ENCODE data around the gene NFE2L3.
"Not testable (repeated sequence)": the region's sequence is repeated elsewhere in the genome, so short reads cannot be mapped to it uniquely, and the experiment has no call there.

Gene NFE2L3

DNA sequence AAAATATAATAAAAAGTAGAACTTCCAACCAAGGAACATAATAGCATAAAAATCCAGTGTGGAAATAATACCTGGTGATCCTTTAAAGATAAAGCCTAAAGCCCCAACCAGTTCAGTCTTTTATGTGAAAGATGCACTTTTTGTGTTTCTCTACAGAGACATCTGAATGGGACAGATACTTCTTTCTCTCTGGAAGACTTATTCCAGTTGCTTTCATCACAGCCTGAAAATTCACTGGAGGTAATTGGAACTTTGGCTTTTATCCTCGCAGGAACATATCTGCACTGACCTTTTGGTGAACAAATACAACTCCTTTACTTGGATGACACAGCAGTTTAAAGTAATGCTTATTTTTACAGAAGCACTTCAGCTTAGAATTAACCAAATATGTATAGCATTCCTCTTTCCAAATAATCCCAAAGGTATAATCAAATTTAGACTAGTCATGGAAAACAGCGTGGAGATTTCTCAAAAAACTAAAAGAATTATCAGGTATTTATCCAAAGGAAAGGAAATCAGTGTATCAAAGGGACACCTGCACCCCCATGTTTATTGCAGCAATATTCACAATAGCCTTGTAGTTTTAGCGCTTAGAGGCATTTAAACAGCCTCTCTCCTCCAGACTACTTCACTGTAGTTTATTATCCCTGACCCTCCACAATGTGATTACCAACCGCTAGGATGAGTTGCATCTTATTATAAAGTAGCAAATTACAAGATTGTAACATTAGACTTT lies 31.7 kb downstream of the NFE2L3 start:
- H3K27ac ChIP-seq = no peak overlapping the region
- TF ChIP-seq ZFX (IDR thresholded peaks at IDR 0.05) = no peak

DNA sequence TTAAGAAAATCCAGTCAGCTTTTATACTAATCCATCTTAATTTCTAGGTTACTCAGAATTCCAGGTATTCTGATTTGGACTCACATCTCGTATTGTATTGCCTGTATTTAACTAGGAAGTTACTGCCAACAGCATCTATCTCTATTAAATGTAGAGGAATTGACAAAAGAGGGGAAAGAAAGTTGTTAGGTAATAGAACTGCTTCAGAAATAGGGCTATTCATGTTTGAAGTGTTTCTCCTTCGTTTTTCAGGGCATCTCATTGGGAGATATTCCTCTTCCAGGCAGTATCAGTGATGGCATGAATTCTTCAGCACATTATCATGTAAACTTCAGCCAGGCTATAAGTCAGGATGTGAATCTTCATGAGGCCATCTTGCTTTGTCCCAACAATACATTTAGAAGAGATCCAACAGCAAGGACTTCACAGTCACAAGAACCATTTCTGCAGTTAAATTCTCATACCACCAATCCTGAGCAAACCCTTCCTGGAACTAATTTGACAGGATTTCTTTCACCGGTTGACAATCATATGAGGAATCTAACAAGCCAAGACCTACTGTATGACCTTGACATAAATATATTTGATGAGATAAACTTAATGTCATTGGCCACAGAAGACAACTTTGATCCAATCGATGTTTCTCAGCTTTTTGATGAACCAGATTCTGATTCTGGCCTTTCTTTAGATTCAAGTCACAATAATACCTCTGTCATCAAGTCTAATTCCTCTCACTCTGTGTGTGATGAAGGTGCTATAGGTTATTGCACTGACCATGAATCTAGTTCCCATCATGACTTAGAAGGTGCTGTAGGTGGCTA lies 32.5 kb downstream of the NFE2L3 start:
- H3K27ac ChIP-seq = not testable (repeated sequence)

DNA sequence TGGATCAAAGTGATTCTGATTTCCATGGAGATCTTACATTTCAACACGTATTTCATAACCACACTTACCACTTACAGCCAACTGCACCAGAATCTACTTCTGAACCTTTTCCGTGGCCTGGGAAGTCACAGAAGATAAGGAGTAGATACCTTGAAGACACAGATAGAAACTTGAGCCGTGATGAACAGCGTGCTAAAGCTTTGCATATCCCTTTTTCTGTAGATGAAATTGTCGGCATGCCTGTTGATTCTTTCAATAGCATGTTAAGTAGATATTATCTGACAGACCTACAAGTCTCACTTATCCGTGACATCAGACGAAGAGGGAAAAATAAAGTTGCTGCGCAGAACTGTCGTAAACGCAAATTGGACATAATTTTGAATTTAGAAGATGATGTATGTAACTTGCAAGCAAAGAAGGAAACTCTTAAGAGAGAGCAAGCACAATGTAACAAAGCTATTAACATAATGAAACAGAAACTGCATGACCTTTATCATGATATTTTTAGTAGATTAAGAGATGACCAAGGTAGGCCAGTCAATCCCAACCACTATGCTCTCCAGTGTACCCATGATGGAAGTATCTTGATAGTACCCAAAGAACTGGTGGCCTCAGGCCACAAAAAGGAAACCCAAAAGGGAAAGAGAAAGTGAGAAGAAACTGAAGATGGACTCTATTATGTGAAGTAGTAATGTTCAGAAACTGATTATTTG lies 33.3 kb downstream of the NFE2L3 start:
- no peak for TF ChIP-seq ZFX (IDR thresholded peaks at IDR 0.05)
- TF ChIP-seq, protein P1, sequence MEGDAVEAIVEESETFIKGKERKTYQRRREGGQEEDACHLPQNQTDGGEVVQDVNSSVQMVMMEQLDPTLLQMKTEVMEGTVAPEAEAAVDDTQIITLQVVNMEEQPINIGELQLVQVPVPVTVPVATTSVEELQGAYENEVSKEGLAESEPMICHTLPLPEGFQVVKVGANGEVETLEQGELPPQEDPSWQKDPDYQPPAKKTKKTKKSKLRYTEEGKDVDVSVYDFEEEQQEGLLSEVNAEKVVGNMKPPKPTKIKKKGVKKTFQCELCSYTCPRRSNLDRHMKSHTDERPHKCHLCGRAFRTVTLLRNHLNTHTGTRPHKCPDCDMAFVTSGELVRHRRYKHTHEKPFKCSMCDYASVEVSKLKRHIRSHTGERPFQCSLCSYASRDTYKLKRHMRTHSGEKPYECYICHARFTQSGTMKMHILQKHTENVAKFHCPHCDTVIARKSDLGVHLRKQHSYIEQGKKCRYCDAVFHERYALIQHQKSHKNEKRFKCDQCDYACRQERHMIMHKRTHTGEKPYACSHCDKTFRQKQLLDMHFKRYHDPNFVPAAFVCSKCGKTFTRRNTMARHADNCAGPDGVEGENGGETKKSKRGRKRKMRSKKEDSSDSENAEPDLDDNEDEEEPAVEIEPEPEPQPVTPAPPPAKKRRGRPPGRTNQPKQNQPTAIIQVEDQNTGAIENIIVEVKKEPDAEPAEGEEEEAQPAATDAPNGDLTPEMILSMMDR (conservative IDR thresholded peaks at IDR 0.05) = no peak
- H3K27ac ChIP-seq = no peak overlapping the region

DNA sequence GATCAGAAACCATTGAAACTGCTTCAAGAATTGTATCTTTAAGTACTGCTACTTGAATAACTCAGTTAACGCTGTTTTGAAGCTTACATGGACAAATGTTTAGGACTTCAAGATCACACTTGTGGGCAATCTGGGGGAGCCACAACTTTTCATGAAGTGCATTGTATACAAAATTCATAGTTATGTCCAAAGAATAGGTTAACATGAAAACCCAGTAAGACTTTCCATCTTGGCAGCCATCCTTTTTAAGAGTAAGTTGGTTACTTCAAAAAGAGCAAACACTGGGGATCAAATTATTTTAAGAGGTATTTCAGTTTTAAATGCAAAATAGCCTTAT lies 33.8 kb downstream of the NFE2L3 start:
- no peak overlapping the region for H3K27ac ChIP-seq

DNA sequence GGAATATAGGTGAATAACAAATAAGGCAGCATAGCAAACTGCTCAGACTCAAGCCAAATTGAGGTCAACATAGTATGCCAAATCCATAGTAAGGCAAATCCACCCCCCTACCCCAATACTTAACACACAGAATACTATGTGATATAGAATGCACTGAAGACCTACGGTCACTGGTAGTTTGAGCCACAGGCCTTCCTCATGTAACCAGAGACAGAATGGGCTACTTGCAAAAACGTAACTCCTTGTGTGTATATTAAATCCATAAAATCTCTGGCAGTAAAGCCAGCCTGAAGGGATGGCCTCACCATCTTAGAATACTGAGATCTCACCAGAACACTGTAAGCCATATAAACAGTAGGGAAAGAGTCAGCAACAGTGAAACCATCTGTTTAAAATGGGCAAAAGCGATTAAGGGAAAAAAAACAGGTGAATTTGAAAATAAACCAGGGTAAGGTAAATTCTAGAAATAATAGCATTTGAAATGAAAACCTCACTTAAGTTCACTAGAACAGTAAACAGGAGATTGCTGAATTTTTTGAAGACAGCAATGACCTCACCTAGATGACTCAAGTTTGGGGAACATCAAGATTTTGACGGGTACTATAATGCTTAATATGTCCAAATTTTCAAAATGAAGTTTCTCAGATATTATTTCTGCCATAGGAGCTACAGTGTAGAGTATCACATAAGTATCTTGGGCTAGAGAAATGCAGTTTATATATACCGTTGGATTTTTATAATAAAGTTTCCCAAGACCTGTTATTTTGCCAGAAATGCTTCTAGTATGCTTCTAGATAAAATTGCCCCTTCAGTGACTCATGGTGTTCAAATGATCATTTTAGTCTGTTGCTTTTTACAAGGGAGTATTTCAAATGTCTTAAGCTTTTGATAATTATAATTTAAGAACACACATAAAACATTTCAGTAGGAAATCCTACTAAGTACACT lies 34.6 kb downstream of the NFE2L3 start:
- no peak for TF ChIP-seq ZFX (IDR thresholded peaks at IDR 0.05)
- TF ChIP-seq, protein P1 (conservative IDR thresholded peaks at IDR 0.05) = no peak
- no peak overlapping the region for H3K27ac ChIP-seq

More for the DNA sequence above, 33.8 kb downstream of the NFE2L3 start:
- TF ChIP-seq, protein P1 (conservative IDR thresholded peaks at IDR 0.05) = no peak
- no peak for TF ChIP-seq ZFX (IDR thresholded peaks at IDR 0.05)

DNA sequence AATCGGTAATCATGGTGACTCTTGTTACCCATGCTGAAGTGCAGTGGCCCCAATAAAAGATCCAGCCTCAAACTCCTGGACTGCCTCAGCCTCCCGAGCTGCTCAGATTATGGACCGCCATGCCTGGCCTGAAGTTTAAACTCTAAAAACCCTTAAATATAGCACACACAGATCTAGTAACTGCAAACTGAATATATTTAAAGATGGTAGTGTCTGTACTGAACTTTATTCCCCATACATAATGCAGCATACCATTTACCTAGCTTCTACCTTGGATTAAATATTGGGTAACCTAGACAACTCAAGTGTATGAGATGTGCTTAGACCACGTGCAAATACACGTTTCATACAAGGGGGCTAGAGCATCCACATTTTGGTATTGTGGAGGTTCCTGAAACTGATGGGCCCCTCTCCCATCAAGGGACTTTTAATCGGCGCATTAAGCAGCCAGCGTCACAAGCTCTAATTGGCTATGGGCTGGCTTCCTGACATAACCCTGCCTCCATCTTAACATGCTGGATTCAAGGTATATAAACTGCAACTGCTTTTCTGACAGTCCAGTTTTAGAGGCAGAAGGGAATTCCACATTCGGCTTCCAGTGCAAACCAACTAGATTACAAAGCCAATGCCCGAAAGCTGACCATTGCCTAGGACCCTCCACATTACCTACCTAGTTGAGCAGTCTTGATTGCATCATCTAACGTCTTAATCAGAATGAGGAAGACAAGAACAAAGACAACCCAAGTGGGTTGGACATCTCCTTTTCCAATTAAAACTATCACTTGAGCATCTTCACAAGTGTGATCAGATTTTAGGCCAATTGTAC lies 35.6 kb downstream of the NFE2L3 start:
- TF ChIP-seq ZFX (IDR thresholded peaks at IDR 0.05) = no peak
- TF ChIP-seq, protein P1 (conservative IDR thresholded peaks at IDR 0.05) = no peak
- no peak overlapping the region for H3K27ac ChIP-seq

DNA sequence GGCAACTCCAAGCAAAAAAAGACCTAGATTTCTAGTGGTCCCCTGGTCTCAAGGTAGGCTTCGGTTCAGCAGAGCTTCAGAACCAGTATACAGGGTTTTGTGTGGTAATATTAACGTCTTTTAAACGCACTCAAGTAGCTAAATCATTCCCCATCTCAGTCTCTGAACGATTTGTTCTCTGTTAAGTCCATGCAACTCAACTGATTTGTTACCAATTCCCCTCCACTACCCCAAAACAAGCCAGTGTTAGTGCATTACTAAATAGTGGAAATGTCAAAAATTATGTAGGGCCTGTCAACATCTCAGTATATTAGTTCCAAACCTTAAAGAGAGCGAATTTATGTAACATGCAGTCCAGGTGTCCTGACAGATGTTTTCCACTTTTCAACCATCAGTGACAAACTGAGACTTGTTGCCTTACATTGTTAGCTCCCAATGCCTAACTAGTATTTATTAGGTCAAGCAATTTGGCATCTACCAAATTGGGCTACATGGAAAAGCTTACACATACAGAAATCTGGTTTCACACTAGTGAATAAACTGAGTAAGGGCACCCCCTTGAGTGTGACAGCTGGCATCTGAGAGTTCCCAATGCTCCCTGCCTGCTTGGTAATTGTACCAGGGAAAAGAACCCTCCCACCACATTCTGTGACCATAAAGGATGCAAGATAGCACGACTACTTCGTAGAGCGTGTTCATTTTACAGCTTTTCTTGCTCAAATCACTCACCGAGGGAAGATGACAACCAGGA lies 36.4 kb downstream of the NFE2L3 start:
- no peak overlapping the region for H3K27ac ChIP-seq
- TF ChIP-seq ZFX (IDR thresholded peaks at IDR 0.05) = no peak
- TF ChIP-seq, protein P1 (conservative IDR thresholded peaks at IDR 0.05) = no peak

All from C4-2B (cell line).